ENCODE data around the gene DEGS2. TPM values are rescaled to one million over a fixed set of nuclear protein-coding genes. Genes with fewer than 3 reads are reported as not detected.

The DEGS2 gene
- total RNA-seq, 1 donor from 2014 or later = 0.53 TPM

- Histone ChIP-seq H3K4me3 (ENCODE audit: low read depth, low read length) (no peak overlapping the region), H3K27me3 (ENCODE audit: control insufficient read depth, insufficient read depth, low read length) (no peaks in the 10 kb centered on the region), H3K36me3 (ENCODE audit: control insufficient read depth, insufficient read depth, low read length) (no peaks in the 10 kb centered on the region)
- DNase-seq (ENCODE audit: low read depth) (peak; percentile 90), FAIRE-seq (no peak)
- TF ChIP-seq, protein P1, sequence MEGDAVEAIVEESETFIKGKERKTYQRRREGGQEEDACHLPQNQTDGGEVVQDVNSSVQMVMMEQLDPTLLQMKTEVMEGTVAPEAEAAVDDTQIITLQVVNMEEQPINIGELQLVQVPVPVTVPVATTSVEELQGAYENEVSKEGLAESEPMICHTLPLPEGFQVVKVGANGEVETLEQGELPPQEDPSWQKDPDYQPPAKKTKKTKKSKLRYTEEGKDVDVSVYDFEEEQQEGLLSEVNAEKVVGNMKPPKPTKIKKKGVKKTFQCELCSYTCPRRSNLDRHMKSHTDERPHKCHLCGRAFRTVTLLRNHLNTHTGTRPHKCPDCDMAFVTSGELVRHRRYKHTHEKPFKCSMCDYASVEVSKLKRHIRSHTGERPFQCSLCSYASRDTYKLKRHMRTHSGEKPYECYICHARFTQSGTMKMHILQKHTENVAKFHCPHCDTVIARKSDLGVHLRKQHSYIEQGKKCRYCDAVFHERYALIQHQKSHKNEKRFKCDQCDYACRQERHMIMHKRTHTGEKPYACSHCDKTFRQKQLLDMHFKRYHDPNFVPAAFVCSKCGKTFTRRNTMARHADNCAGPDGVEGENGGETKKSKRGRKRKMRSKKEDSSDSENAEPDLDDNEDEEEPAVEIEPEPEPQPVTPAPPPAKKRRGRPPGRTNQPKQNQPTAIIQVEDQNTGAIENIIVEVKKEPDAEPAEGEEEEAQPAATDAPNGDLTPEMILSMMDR (IDR thresholded peaks at IDR 0.05; ENCODE audit: insufficient read depth, low read length, severe bottlenecking) = no peak
Observed at GRCh38 chr14:100096656-100097055, 62.8 kb downstream of the DEGS2 start.

Other genes starting within 250 kb of the DEGS2 start
- gene EVL, start 94.2 kb downstream of the DEGS2 start, total RNA-seq = 6.1 and 6.4 TPM in 2 replicates
- 44.8 and 50.5 TPM in 2 replicates for gene YY1, start 79.5 kb upstream of the DEGS2 start, total RNA-seq
- 16.1 and 17.3 TPM in 2 replicates for gene SLC25A29, start 146.8 kb upstream of the DEGS2 start, total RNA-seq
- gene SLC25A47, start 163.7 kb upstream of the DEGS2 start, total RNA-seq = not detected in 2 replicates
- 14.2 and 19.2 TPM in 2 replicates for gene WDR25, start 216.8 kb upstream of the DEGS2 start, total RNA-seq

Measured in bronchial epithelial cell (primary cell).